ENCODE results near the gene TTC38. TPM values are rescaled to one million over a fixed set of nuclear protein-coding genes. Genes with fewer than 3 reads are reported as not detected.

Gene TTC38
- total RNA-seq, 4 donors from 2014 or later = 49.8 to 116 (median 76.8) TPM

DNA sequence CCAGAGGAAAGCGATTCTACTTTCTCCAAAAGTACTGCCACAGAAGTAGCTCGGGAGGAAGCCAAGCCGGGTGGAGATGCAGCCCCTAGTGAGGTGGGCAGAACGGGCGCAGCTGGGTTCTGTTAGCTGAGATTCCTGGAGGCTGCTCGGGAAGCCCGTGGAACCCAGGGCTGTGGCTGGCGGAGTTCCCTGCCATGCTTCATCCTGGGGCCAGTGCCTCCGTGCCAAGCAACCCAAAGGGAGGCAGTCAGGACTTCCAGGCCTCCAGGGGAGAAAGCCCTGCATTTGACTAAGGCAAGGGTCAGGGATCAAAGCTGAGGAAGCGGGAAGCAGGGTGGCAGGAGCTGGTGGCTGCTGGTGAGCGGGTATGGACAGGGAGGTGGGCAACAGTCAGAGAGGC lies 61.0 kb downstream of the TTC38 start:
- DNase-seq (ENCODE audit: low spot score) = no peak
- TF ChIP-seq, protein P1, sequence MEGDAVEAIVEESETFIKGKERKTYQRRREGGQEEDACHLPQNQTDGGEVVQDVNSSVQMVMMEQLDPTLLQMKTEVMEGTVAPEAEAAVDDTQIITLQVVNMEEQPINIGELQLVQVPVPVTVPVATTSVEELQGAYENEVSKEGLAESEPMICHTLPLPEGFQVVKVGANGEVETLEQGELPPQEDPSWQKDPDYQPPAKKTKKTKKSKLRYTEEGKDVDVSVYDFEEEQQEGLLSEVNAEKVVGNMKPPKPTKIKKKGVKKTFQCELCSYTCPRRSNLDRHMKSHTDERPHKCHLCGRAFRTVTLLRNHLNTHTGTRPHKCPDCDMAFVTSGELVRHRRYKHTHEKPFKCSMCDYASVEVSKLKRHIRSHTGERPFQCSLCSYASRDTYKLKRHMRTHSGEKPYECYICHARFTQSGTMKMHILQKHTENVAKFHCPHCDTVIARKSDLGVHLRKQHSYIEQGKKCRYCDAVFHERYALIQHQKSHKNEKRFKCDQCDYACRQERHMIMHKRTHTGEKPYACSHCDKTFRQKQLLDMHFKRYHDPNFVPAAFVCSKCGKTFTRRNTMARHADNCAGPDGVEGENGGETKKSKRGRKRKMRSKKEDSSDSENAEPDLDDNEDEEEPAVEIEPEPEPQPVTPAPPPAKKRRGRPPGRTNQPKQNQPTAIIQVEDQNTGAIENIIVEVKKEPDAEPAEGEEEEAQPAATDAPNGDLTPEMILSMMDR (IDR thresholded peaks at IDR 0.05) = no peak
- ATAC-seq (ENCODE audit: low FRiP score) = no peak

DNA sequence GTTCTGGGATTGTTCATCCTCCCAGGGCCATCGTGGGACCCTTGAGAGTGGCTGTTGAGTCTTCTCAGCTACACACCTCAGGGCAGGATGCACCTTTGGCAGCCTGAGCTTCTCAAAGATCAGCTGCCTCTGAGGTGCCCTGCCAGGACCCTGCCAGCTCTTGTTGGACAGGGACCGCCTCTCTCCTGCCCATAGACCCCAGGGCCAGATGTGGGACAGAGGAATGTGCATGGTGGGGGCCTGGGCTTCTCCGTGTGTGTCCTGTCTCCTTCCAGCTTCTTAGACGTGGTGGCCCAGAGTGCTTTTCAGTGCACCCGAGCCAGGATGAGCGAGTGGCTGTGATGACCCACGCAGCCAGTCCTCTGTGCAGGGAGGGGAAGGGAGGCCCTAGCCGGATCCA lies 61.8 kb downstream of the TTC38 start:
- DNase-seq (ENCODE audit: low spot score) (no peak), ATAC-seq (ENCODE audit: low FRiP score) (no peak)

DNA sequence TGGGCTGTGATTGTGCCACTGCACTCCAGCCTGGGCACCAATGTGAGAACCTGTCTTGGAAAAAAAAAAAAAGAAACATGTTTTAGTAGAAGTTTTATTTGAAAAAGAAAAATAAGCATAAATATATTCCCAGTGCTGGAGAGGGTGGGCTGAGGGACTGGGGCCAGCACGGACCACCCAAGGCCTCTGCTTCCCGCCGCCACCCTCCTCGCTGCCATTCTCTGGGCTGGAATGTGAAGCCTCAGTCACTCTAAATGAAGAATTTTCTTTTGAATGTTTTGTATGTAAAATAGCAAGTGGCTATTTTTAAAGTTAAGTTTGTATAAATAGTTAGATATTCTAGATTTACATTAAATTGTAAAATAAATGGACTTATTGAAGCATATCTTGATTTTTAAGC lies 62.6 kb downstream of the TTC38 start:
- no peak for DNase-seq (ENCODE audit: low spot score)
- TF ChIP-seq, protein P1 (IDR thresholded peaks at IDR 0.05) = no peak
- ATAC-seq (ENCODE audit: low FRiP score) = no peak

More for the DNA sequence above, 61.8 kb downstream of the TTC38 start:
- TF ChIP-seq, protein P1 (IDR thresholded peaks at IDR 0.05) = no peak

DNA sequence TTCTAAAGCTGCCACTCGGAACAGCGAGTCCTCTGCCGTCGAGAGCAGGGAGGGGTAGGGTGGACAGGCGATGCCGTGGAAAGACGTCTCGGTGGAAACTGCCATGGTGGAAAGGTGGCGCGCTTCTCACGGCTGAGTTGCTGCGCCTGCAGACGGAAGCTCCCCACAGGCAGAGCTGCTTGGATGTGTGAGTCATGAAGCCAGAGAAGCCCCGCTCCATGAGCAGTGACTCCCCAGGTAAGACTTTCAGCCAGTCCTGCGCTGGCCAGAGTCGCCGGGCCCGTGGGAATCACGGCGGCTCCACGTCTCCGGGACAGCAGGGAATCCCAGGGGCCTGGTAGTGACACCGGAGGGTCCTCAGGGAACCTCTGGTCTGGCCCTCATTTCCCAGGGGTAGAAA lies 63.7 kb downstream of the TTC38 start:
- TF ChIP-seq, protein P1 (IDR thresholded peaks at IDR 0.05) = no peak
- DNase-seq (ENCODE audit: low spot score) = no peak
- ATAC-seq (ENCODE audit: low FRiP score) = no peak

DNA sequence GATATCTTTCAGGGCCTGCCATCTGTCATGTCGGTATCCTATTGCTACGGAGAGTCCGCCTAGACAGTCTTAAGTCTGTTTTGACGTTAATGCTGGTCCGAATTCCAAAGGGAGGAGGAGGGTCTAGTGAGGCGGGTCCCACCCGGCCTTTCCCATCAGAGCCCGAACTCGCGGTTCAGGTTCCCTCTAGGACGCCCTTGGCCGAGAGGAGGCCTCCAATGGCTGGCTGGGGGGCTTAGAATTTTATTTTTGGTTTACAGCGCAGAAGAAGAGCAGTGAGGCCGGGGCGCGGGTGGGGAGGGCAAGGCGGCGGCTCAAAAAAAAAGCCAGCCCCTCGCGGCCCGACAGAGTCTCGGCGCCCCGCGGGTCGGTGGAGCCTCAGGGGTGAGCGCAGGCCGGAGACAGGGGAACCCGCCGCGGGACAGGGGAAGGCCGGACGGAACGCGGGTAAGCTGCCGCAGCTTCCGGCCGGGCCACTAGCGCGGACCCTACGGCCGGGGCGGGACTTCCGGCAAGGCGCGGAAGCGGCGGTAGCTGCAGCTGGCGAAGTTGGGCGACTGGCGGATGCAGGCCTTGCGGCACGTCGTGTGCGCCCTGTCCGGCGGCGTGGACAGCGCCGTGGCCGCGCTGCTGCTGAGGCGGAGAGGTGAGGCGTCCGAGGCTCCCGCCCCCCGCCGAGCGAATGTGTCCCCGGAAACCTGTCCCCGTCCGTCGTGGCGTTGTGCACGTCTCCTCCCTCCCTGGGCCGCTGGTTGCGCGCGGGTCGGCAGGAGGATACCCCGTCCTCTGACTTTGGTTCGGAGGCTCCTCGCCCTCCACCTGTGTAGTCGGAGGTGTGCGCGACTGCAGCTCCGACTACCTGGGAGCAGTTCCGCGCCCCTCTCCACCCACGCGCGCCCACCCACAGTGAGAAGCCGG lies 67.7 kb downstream of the TTC38 start, which contains the start of gene TRMU:
TRMU (plus strand) TSS at position 514 of the 918 bp plus-strand sequence; CDS start at position 565, 51 bp downstream.
- DNase-seq (ENCODE audit: low spot score) (peak; percentile 50), ATAC-seq (ENCODE audit: low FRiP score) (peak; percentile 84)
- TF ChIP-seq, protein P1 (IDR thresholded peaks at IDR 0.05) = no peak

DNA sequence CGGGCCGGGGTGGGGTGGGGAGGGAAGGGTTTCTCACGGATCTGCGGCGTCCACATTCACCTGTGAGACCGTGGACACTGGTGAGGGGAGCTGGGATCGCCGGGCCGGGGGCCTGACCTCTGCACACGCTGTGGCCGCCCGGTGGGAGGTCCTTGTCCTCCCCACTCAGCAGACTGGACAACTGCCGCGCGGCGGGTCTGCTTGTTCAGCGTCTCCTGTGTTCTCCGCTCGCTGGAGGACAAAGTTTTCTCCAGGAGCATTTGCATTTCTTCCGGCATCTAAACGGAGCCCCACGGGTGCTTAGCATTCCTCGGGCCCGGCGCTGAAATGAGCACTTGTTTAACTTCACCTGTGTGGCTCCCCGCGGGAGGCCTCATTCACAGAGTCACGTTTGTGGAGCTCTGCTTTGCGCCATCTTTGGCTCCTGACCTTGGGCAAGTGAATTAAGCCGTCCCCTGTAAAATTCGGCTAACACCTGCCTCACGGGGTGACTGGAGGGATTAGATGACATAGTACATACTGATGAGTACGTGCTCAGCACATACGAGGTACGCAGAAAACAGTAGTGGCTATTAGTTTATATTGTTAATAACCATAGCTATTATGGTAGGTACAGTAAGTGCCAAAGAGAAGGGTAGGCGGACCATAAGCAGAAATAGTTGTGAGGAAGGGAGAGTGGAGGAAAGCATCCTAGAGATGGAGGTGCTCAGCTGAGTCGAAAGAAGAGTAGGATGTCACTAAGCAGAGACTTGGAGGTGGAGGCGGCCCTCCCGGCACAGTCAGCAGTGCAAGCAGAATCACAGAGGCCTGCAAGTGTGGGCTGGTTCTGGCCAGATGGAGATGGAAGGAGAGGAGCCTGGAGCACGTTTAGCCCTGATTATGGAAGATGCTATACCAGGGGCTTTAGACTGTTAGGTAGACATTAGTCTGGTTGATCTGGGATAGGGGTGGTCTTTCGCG lies 68.6 kb downstream of the TTC38 start:
- TF ChIP-seq, protein P1 (IDR thresholded peaks at IDR 0.05) = no peak
- DNase-seq (ENCODE audit: low spot score) = no peak
- peak; percentile 26 for ATAC-seq (ENCODE audit: low FRiP score)
